Trophoblast cell (in vitro differentiated cells and primary cell): ENCODE results near the gene LRRC10.
"Not testable (repeated sequence)": the region's sequence is repeated elsewhere in the genome, so short reads cannot be mapped to it uniquely, and the experiment has no call there.

Experiments used
- DNase-seq, 2 donors: peaks; one replicate each; pipeline ENCODE4 v3.0.0-alpha.2; 2016
- H2AFZ ChIP-seq: 2 replicates; pipeline ENCODE4 v1.6.1; 2013; ENCODE audit warnings: low read length, moderate library complexity, mild to moderate bottlenecking; ENCODE audit not compliant: insufficient read depth, poor library complexity
- H2AK5ac ChIP-seq: 2 replicates; pipeline ENCODE4 v1.6.1; 2013; ENCODE audit warnings: mild to moderate bottlenecking, low read length
- H2BK120ac ChIP-seq: 2 replicates; pipeline ENCODE4 v1.6.1; 2013; ENCODE audit warnings: low read length, mild to moderate bottlenecking, moderate library complexity; ENCODE audit not compliant: insufficient read depth, poor library complexity
- H2BK12ac ChIP-seq: 2 replicates; pipeline ENCODE4 v1.6.1; 2013; ENCODE audit warnings: mild to moderate bottlenecking, low read length, moderate library complexity
- H2BK5ac ChIP-seq: 2 replicates; pipeline ENCODE4 v1.6.1; 2013; ENCODE audit warnings: low read length, low read depth, moderate library complexity, mild to moderate bottlenecking; ENCODE audit not compliant: poor library complexity
- H3K14ac ChIP-seq: 2 replicates; pipeline ENCODE4 v1.6.1; 2013; ENCODE audit warnings: mild to moderate bottlenecking, low read length
- H3K18ac ChIP-seq: 2 replicates; pipeline ENCODE4 v1.6.1; 2013; ENCODE audit warnings: mild to moderate bottlenecking, low read length
- H3K23ac ChIP-seq: 2 replicates; pipeline ENCODE4 v1.6.1; 2013; ENCODE audit warnings: low read length
- H3K27ac ChIP-seq: 2 replicates; pipeline ENCODE4 v1.5.1; 2013; ENCODE audit warnings: low read depth, mild to moderate bottlenecking, inconsistent platforms, low read length, moderate library complexity
- H3K27me3 ChIP-seq: 2 replicates; pipeline ENCODE4 v1.6.1; 2013; ENCODE audit warnings: inconsistent platforms, mild to moderate bottlenecking, low read length, moderate library complexity; ENCODE audit not compliant: insufficient read depth
- H3K36me3 ChIP-seq, 2 experiments: 1 replicate in 1 of 2; 2 replicates in 1 of 2; pipeline ENCODE4 v1.6.1; 2013; ENCODE audit warnings: low read length in 2 of 2, mild to moderate bottlenecking in 2 of 2, moderate library complexity in 1 of 2; ENCODE audit not compliant: insufficient read depth in 2 of 2, control insufficient read depth in 1 of 2
- H3K4ac ChIP-seq: 2 replicates; pipeline ENCODE4 v1.6.1; 2013; ENCODE audit warnings: low read depth, mild to moderate bottlenecking, low read length, moderate library complexity
- H3K4me1 ChIP-seq, 2 experiments: 1 replicate in 1 of 2; 2 replicates in 1 of 2; pipeline ENCODE4 v1.6.1; 2013; ENCODE audit warnings: low read length in 2 of 2, mild to moderate bottlenecking in 2 of 2, moderate library complexity in 1 of 2; ENCODE audit not compliant: insufficient read depth in 2 of 2, control insufficient read depth in 1 of 2
- H3K4me2 ChIP-seq: 2 replicates; pipeline ENCODE4 v1.6.1; 2013; ENCODE audit warnings: inconsistent platforms, mild to moderate bottlenecking, low read length, moderate library complexity
- H3K4me3 ChIP-seq: 2 replicates; pipeline ENCODE4 v1.5.1; 2013; ENCODE audit warnings: mild to moderate bottlenecking, low read depth, low read length, inconsistent platforms
- H3K79me1 ChIP-seq: one replicate; pipeline ENCODE4 v1.6.1; 2013; ENCODE audit warnings: low read length
- H3K79me2 ChIP-seq: 2 replicates; pipeline ENCODE4 v1.6.1; 2013; ENCODE audit warnings: low read length, mild to moderate bottlenecking; ENCODE audit not compliant: control insufficient read depth, insufficient read depth, poor library complexity
- H3K9ac ChIP-seq: 2 replicates; pipeline ENCODE4 v1.6.1; 2013; ENCODE audit warnings: mild to moderate bottlenecking, low read length
- H3K9me3 ChIP-seq: 2 replicates; pipeline ENCODE4 v1.6.1; 2013; ENCODE audit warnings: low read depth, mild to moderate bottlenecking, control low read depth, inconsistent platforms, low read length; ENCODE audit not compliant: insufficient read depth
- H4K12ac ChIP-seq: 2 replicates; pipeline ENCODE4 v1.6.1; 2013; ENCODE audit warnings: low read depth, mild to moderate bottlenecking, low read length, moderate library complexity
- H4K8ac ChIP-seq: 2 replicates; pipeline ENCODE4 v1.6.1; 2013; ENCODE audit warnings: low read depth, mild to moderate bottlenecking, low read length, moderate library complexity
- H4K91ac ChIP-seq: one replicate; pipeline ENCODE4 v1.6.1; 2013; ENCODE audit warnings: low read depth, mild to moderate bottlenecking, low read length, moderate library complexity
- WGBS: extraction: QIAGEN DNeasy Blood & Tissue Kit; methylation state at CpG from one replicate; pipeline ENCODE4 v1.1.7; 2013; ENCODE audit warnings: missing lambda C conversion rate; ENCODE audit not compliant: insufficient read length, insufficient coverage; ENCODE audit errors: extremely low coverage; 5-methylcytosine and 5-hydroxymethylcytosine counted together

LRRC10 gene

GRCh38 chr12:69608114-69608513 is 2.6 kb downstream of the LRRC10 start:
- no peak overlapping the region for H3K18ac ChIP-seq
- H3K79me1 ChIP-seq: no peaks in the 10 kb centered on the region
- H3K79me2 ChIP-seq: no peaks in the 10 kb centered on the region
- H4K91ac ChIP-seq: no peak overlapping the region
- H3K4ac ChIP-seq: no peak overlapping the region
- H3K4me2 ChIP-seq: no peak overlapping the region
- H4K8ac ChIP-seq: no peak overlapping the region
- no peak overlapping the region for H2BK12ac ChIP-seq
- H3K23ac ChIP-seq: no peak overlapping the region
- H3K4me3 ChIP-seq: no peak overlapping the region
- H3K36me3 ChIP-seq: peaks cover 0 to 2% of the 10 kb centered on the region in 2 experiments
- no peak overlapping the region for H2BK120ac ChIP-seq
- no peak overlapping the region for H3K27ac ChIP-seq
- no peak for DNase-seq
- no peak overlapping the region for H2AK5ac ChIP-seq
- no peaks in the 10 kb centered on the region for H3K4me1 ChIP-seq
- H3K27me3 ChIP-seq: no peaks in the 10 kb centered on the region
- no peak overlapping the region for H3K9ac ChIP-seq
- WGBS: no CpG with 5 or more reads among the region's 2 CpGs
- no peak overlapping the region for H3K14ac ChIP-seq
- no peaks in the 10 kb centered on the region for H3K9me3 ChIP-seq
- no peak overlapping the region for H2AFZ ChIP-seq
- H4K12ac ChIP-seq: no peak overlapping the region
- no peak overlapping the region for H2BK5ac ChIP-seq

- H2BK12ac ChIP-seq, H2BK120ac ChIP-seq, H4K91ac ChIP-seq, H3K4me3 ChIP-seq, H3K9ac ChIP-seq, H3K79me1 ChIP-seq, H3K14ac ChIP-seq, H3K4ac ChIP-seq, H3K4me2 ChIP-seq, H2BK5ac ChIP-seq, H2AK5ac ChIP-seq, H3K23ac ChIP-seq, H4K12ac ChIP-seq, H3K79me2 ChIP-seq, H3K27me3 ChIP-seq, DNase-seq, H3K9me3 ChIP-seq, H3K27ac ChIP-seq, H4K8ac ChIP-seq, H3K4me1 ChIP-seq, H2AFZ ChIP-seq, H3K18ac ChIP-seq: not testable (repeated sequence)
- H3K36me3 ChIP-seq: peaks cover 11 to 23% of the 10 kb centered on the region in 2 experiments
- no CpG with 5 or more reads among the region's 3 CpGs for WGBS
Observed at GRCh38 chr12:69604275-69604674, 6.4 kb downstream of the LRRC10 start.

- not testable (repeated sequence) for H4K8ac ChIP-seq, H3K14ac ChIP-seq, H3K4me1 ChIP-seq, H3K79me1 ChIP-seq, H2BK5ac ChIP-seq, H3K27ac ChIP-seq, H3K9ac ChIP-seq, H4K91ac ChIP-seq, H3K23ac ChIP-seq, H3K9me3 ChIP-seq, H3K27me3 ChIP-seq, H3K4me2 ChIP-seq, H3K79me2 ChIP-seq, H2BK120ac ChIP-seq, H4K12ac ChIP-seq, H3K4me3 ChIP-seq, H2BK12ac ChIP-seq, H2AFZ ChIP-seq, DNase-seq, H3K18ac ChIP-seq, H3K4ac ChIP-seq, H2AK5ac ChIP-seq
- no CpG with 5 or more reads among the region's 6 CpGs for WGBS
- peaks cover 16 to 27% of the 10 kb centered on the region in 2 experiments for H3K36me3 ChIP-seq
Observed at GRCh38 chr12:69603556-69603955, 7.2 kb downstream of the LRRC10 start.

- DNase-seq: no peak
- Histone ChIP-seq H3K4me3 (no peak overlapping the region), H3K79me1 (no peaks in the 10 kb centered on the region)
Observed at GRCh38 chr12:69602954-69603353, 7.8 kb downstream of the LRRC10 start.

More at GRCh38 chr12:69602954-69603353, 7.8 kb downstream of the LRRC10 start:
- Histone ChIP-seq H2BK5ac (no peak overlapping the region), H3K27me3 (no peaks in the 10 kb centered on the region), H3K18ac (no peak overlapping the region), H3K9ac (no peak overlapping the region), H3K14ac (no peak overlapping the region), H3K4ac (no peak overlapping the region), H2AK5ac (no peak overlapping the region), H2BK12ac (no peak overlapping the region), H3K36me3 (peaks cover 18 to 30% of the 10 kb centered on the region in 2 experiments), H2AFZ (no peak overlapping the region), H3K9me3 (no peaks in the 10 kb centered on the region), H2BK120ac (no peak overlapping the region), H4K12ac (no peak overlapping the region), H3K4me2 (no peak overlapping the region), H3K79me2 (no peaks in the 10 kb centered on the region), H4K8ac (no peak overlapping the region), H3K27ac (no peak overlapping the region), H3K23ac (no peak overlapping the region), H4K91ac (no peak overlapping the region), H3K4me1 (no peaks in the 10 kb centered on the region)
